T-cell (primary cell): ENCODE data around the gene CLSTN3. TPM values are rescaled to one million over a fixed set of nuclear protein-coding genes. Genes with fewer than 3 reads are reported as not detected.

Experiments
- ATAC-seq, 4 experiments: fragments of 200-7000 bp in 3 of 4; fragments of 150-1000 bp in 1 of 4; cut with Tn5 transposase; replicated peaks in 1 of 4; 1 replicate in 3 of 4; 2 replicates in 1 of 4; pipeline ENCODE4 v1.10.0; 2021; ENCODE audit warnings: moderate library complexity in 3 of 4, mild to moderate bottlenecking in 2 of 4, moderate number of reproducible peaks in 1 of 4
- CTCF ChIA-PET, 2 donors: fragments of 300-600 bp; sonication (Branson Sonifier 250); formaldehyde crosslinking; loops; one replicate each; lab custom pipeline; 2022; ENCODE audit warnings: antibody characterized with exemption in 2 of 2; lab: Charles Lee
- POLR2A ChIA-PET, 2 donors: fragments of 300-600 bp; sonication (Branson Sonifier 250); formaldehyde crosslinking; loops; one replicate each; lab custom pipeline; 2022; ENCODE audit warnings: antibody characterized with exemption in 2 of 2; lab: Charles Lee
- DNase-seq, 35 experiments: peaks; one replicate each; pipeline versions ENCODE4 v3.0.0 to v3.0.0-alpha.2; 2013 to 2023
- H3K27ac ChIP-seq: one replicate; pipeline ENCODE4 v1.5.1; 2013; ENCODE audit warnings: low read length
- H3K27me3 ChIP-seq, 2 experiments: replicated peaks in 1 of 2; 1 replicate in 1 of 2; 2 replicates in 1 of 2; pipeline versions ENCODE4 v1.6.1 to v1.7.0; 2013; ENCODE audit warnings: low read length in 1 of 2, mixed read lengths in 1 of 2; ENCODE audit not compliant: control insufficient read depth in 2 of 2, insufficient read depth in 2 of 2; ENCODE audit errors: extremely low read depth in 1 of 2
- H3K36me3 ChIP-seq, 2 donors: 1 replicate in 1 of 2; 2 replicates in 1 of 2; pipeline versions ENCODE4 v1.6.1 to v1.7.0; 2013; ENCODE audit warnings: low read length in 1 of 2; ENCODE audit not compliant: control insufficient read depth in 2 of 2, insufficient read depth in 1 of 2; ENCODE audit errors: extremely low read depth in 1 of 2
- H3K4me1 ChIP-seq, 2 experiments: 1 replicate in 1 of 2; 2 replicates in 1 of 2; pipeline versions ENCODE4 v1.6.1 to v1.7.0; 2013; ENCODE audit warnings: low read length in 2 of 2, mixed read lengths in 1 of 2; ENCODE audit not compliant: insufficient read depth in 2 of 2, control insufficient read depth in 1 of 2; ENCODE audit errors: extremely low read depth in 1 of 2
- H3K4me3 ChIP-seq, 2 donors: 1 replicate in 1 of 2; 2 replicates in 1 of 2; pipeline versions ENCODE4 v1.5.1 to v1.7.0; 2013; ENCODE audit warnings: mild to moderate bottlenecking in 2 of 2, low read length in 1 of 2, moderate library complexity in 1 of 2; ENCODE audit not compliant: control insufficient read depth in 1 of 2; ENCODE audit errors: extremely low read depth in 1 of 2
- H3K9me3 ChIP-seq: 2 replicates; pipeline ENCODE4 v1.7.0; 2013
- H3K27ac Mint-ChIP-seq, 2 donors: one replicate each; pipeline ENCODE4 v1.8.0; 2020 to 2021; ENCODE audit warnings: mild to moderate bottlenecking in 2 of 2, mixed read lengths in 2 of 2
- H3K27me3 Mint-ChIP-seq, 2 donors: one replicate each; pipeline ENCODE4 v1.8.0; 2021 to 2022; ENCODE audit warnings: mixed read lengths in 2 of 2
- H3K36me3 Mint-ChIP-seq: one replicate; pipeline ENCODE4 v1.8.0; 2021; ENCODE audit warnings: mixed read lengths
- H3K4me1 Mint-ChIP-seq, 3 donors: one replicate each; pipeline ENCODE4 v1.8.0; 2020 to 2022; ENCODE audit warnings: mixed read lengths in 3 of 3, mild to moderate bottlenecking in 1 of 3
- H3K4me3 Mint-ChIP-seq, 3 donors: one replicate each; pipeline ENCODE4 v1.8.0; 2020 to 2022; ENCODE audit warnings: mild to moderate bottlenecking in 3 of 3, mixed read lengths in 3 of 3, moderate library complexity in 3 of 3
- H3K9me3 Mint-ChIP-seq, 3 donors: one replicate each; pipeline ENCODE4 v1.8.0; 2020 to 2022; ENCODE audit warnings: mixed read lengths in 3 of 3
- WGBS: methylation state at CpG from one replicate; pipeline ENCODE4 v1.1.5; 2013; ENCODE audit warnings: missing lambda C conversion rate; ENCODE audit not compliant: insufficient coverage; 5-methylcytosine and 5-hydroxymethylcytosine counted together
- total RNA-seq, 35 experiments: library from RNA in 6 of 35; stranded (reverse) in 6 of 35; fragments of 120-200 nt in 1 of 35; gene quantifications; one replicate each; pipeline versions ENCODE4 v1.2.1 to v1.2.4 and lab custom pipeline; 2013 to 2026

The CLSTN3 gene
- total RNA-seq, 5 donors from 2014 or later (not counting 1 experiment from before 2014, with no cell fraction given): 29.0 to 50.0 (median 41.5) TPM

- H3K36me3 ChIP-seq: peaks cover 5 to 7% of the 10 kb centered on the region in 2 donors
- no peaks in the 10 kb centered on the region for H3K27me3 ChIP-seq
- peak in 1 of 35 experiments; percentile 18 for DNase-seq
- H3K4me1 Mint-ChIP-seq: peaks cover 48 to 56% (median 51%) of the 10 kb centered on the region in 3 donors
- peak overlapping the region; percentile 89 to 93 (median 89) for H3K4me3 Mint-ChIP-seq
- H3K27me3 Mint-ChIP-seq: no peaks in the 10 kb centered on the region
- H3K27ac ChIP-seq: peak overlapping the region; percentile 75
- ATAC-seq: peak in 1 of 4 experiments; percentile 1
- H3K27ac Mint-ChIP-seq: peak overlapping the region; percentile 96
- H3K9me3 Mint-ChIP-seq: peaks cover 10 to 15% (median 11%) of the 10 kb centered on the region in 3 donors
- H3K9me3 ChIP-seq: no peaks in the 10 kb centered on the region
- CTCF ChIA-PET: interaction anchor here (0.6 to 2.4 kb wide), 16 partner anchors 9 to 256 kb away, joined by 3 to 15 read pairs (median 3); partner anchors contain the start of genes C12orf57 (in 1 of the 2), C1R (in 1 of the 2), RNU7-1 (in 1 of the 2) and SPSB2 (in 1 of the 2)
- POLR2A ChIA-PET: interaction anchor here in 1 of 2 donors (0.6 to 1.1 kb wide), 2 partner anchors 9 to 164 kb away, joined by 3 to 4 read pairs; partner anchors contain the start of genes C12orf57 and RNU7-1
- no CpG with 5 or more reads among the region's 3 CpGs for WGBS
- peaks cover 26% of the 10 kb centered on the region for H3K36me3 Mint-ChIP-seq
- peaks cover 6 to 27% of the 10 kb centered on the region in 2 experiments for H3K4me1 ChIP-seq
- peak overlapping the region; percentile 77 to 88 for H3K4me3 ChIP-seq
Measured at GRCh38 chr12:7107636-7108002, 22.6 kb upstream of the CLSTN3 start.

- ChIA-PET CTCF (interaction anchor here (0.5 to 2.4 kb wide), 19 partner anchors 9 to 828 kb away, joined by 3 to 15 read pairs (median 4); partner anchors contain the start of genes C12orf57 (in 1 of the 2), LRRC23 (in 1 of the 2), RNU7-1 (in 1 of the 2) and SLC2A3 (in 1 of the 2)), POLR2A (interaction anchor here (0.6 to 1.1 kb wide), 3 partner anchors 29 to 493 kb away, joined by 3 to 10 read pairs (median 8); partner anchors contain the start of genes C12orf57 (in 1 of the 2) and RNU7-1 (in 1 of the 2))
Measured at GRCh38 chr12:7108003-7108795, 22.0 kb upstream of the CLSTN3 start.

GRCh38 chr12:7108796-7109571, 21.2 kb upstream of the CLSTN3 start, which contains the start of gene C1RL:
Gene C1RL (minus strand): TSS chr12:7109214. CDS start chr12:7109180, 34 bp downstream.
- peak within 1 kb of the TSS; percentile 75 for H3K27ac ChIP-seq
- H3K9me3 ChIP-seq: no peaks in the 10 kb centered on the region
- Mint-ChIP-seq H3K4me1 (peaks cover 43 to 49% (median 47%) of the 10 kb centered on the region in 3 donors), H3K27ac (peak within 1 kb of the TSS; percentile 96), H3K36me3 (peaks cover 25% of the 10 kb centered on the region), H3K4me3 (peak within 1 kb of the TSS; percentile 89 to 93 (median 89)), H3K9me3 (peaks cover 10 to 15% (median 11%) of the 10 kb centered on the region in 3 donors), H3K27me3 (no peaks in the 10 kb centered on the region)
- H3K27me3 ChIP-seq: no peaks in the 10 kb centered on the region
- H3K4me1 ChIP-seq: peaks cover 8 to 33% of the 10 kb centered on the region in 2 experiments
- H3K4me3 ChIP-seq: peak within 1 kb of the TSS; percentile 77 to 88
- CTCF ChIA-PET: interaction anchor here (0.6 to 2.4 kb wide), 15 partner anchors 10 to 827 kb away, joined by 3 to 11 read pairs (median 4); partner anchors contain the start of genes C12orf57 (in 1 of the 2), CDCA3 (in 1 of the 2), LRRC23 (in 1 of the 2) and RNU7-1 (in 1 of the 2)
- peak; percentile 24 to 53 (median 36) for ATAC-seq
- peak in 34 of 35 experiments; percentile 24 to 82 (median 66) for DNase-seq
- POLR2A ChIA-PET: interaction anchor here in 1 of 2 donors (0.6 kb wide), 1 partner anchor 30 kb away, joined by 8 read pairs; no protein-coding TSS in a partner anchor
- 0% methylated on average over 6 of the region's 23 CpGs for WGBS
- peaks cover 5% of the 10 kb centered on the region in 2 donors for H3K36me3 ChIP-seq

More at GRCh38 chr12:7108003-7108795, 22.0 kb upstream of the CLSTN3 start:
- Histone ChIP-seq H3K27me3 (no peaks in the 10 kb centered on the region), H3K36me3 (peaks cover 5 to 7% of the 10 kb centered on the region in 2 donors), H3K4me3 (peak overlapping the region; percentile 77 to 88), H3K9me3 (no peaks in the 10 kb centered on the region), H3K4me1 (peaks cover 8 to 28% of the 10 kb centered on the region in 2 experiments), H3K27ac (peak overlapping the region; percentile 75)
- ATAC-seq (peak; percentile 92 to 98 (median 96)), DNase-seq (peak; percentile 22 to 81 (median 61))
- Mint-ChIP-seq H3K27ac (peak overlapping the region; percentile 96), H3K36me3 (peaks cover 26% of the 10 kb centered on the region), H3K4me1 (peaks cover 45 to 53% (median 50%) of the 10 kb centered on the region in 3 donors), H3K4me3 (peak overlapping the region; percentile 89 to 93 (median 89)), H3K27me3 (no peaks in the 10 kb centered on the region), H3K9me3 (peaks cover 10 to 15% (median 11%) of the 10 kb centered on the region in 3 donors)
- 8% methylated on average over 10 of the region's 30 CpGs for WGBS

- Mint-ChIP-seq H3K4me3 (peak overlapping the region; percentile 77 to 93 (median 89)), H3K4me1 (peaks cover 44 to 49% (median 45%) of the 10 kb centered on the region in 3 donors), H3K36me3 (peaks cover 24% of the 10 kb centered on the region), H3K27me3 (no peaks in the 10 kb centered on the region), H3K27ac (peak overlapping the region; percentile 75 to 77), H3K9me3 (peaks cover 10 to 15% (median 11%) of the 10 kb centered on the region in 3 donors)
- POLR2A ChIA-PET: no interaction called here
- Histone ChIP-seq H3K27me3 (no peaks in the 10 kb centered on the region), H3K9me3 (no peaks in the 10 kb centered on the region), H3K4me3 (peak overlapping the region in 1 of 2 donors; percentile 77), H3K4me1 (peaks cover 8 to 33% of the 10 kb centered on the region in 2 experiments), H3K27ac (peak overlapping the region; percentile 19), H3K36me3 (peaks cover 3 to 4% of the 10 kb centered on the region in 2 donors)
- 63% methylated on average over 2 of the region's 5 CpGs for WGBS
- CTCF ChIA-PET: interaction anchor here (0.6 to 2.4 kb wide), 9 partner anchors 10 to 258 kb away, joined by 3 to 11 read pairs (median 4); partner anchors contain the start of genes C12orf57 (in 1 of the 2), CDCA3 (in 1 of the 2), RNU7-1 (in 1 of the 2) and SPSB2 (in 1 of the 2)
- ATAC-seq (no peak), DNase-seq (no peak)
Measured at GRCh38 chr12:7109572-7109920, 20.6 kb upstream of the CLSTN3 start.

GRCh38 chr12:7110661-7111060, 19.5 kb upstream of the CLSTN3 start:
- Mint-ChIP-seq H3K4me1 (peaks cover 36 to 41% (median 39%) of the 10 kb centered on the region in 3 donors), H3K4me3 (peak overlapping the region in 1 of 3 donors; percentile 89), H3K9me3 (peaks cover 8 to 13% (median 9%) of the 10 kb centered on the region in 3 donors), H3K27ac (no peak overlapping the region), H3K36me3 (peaks cover 24% of the 10 kb centered on the region), H3K27me3 (no peaks in the 10 kb centered on the region)
- Histone ChIP-seq H3K4me3 (no peak overlapping the region), H3K36me3 (peaks cover 0 to 14% of the 10 kb centered on the region in 2 donors), H3K9me3 (no peaks in the 10 kb centered on the region), H3K27me3 (no peaks in the 10 kb centered on the region), H3K4me1 (peaks cover 8 to 33% of the 10 kb centered on the region in 2 experiments), H3K27ac (no peak overlapping the region)
- ChIA-PET CTCF (interaction anchor here (0.6 to 4.1 kb wide), 5 partner anchors 184 to 241 kb away, joined by 3 to 23 read pairs (median 3); partner anchors contain the start of gene SPSB2 (in 1 of the 2)), POLR2A (no interaction called here)
- no peak for ATAC-seq
- no peak for DNase-seq
- 96% methylated on average over 5 of the region's 5 CpGs for WGBS
